ENCODE data around the gene RGSL1. TPM values are rescaled to one million over a fixed set of nuclear protein-coding genes. Genes with fewer than 3 reads are reported as not detected.
A peak's percentile ranks its signal among the peaks of the same experiment; 100 is the strongest.

RGSL1 gene
- total RNA-seq, 2 donors from 2014 or later = not detected

GRCh38 chr1:182408435-182409075, 41.4 kb upstream of the RGSL1 start:
- Mint-ChIP-seq H3K4me3 (no peak overlapping the region), H3K36me3 (ENCODE audit: low read depth) (no peaks in the 10 kb centered on the region), H3K27ac (no peak overlapping the region), H3K4me1 (peaks cover 6% of the 10 kb centered on the region), H3K9me3 (peaks cover 8% of the 10 kb centered on the region), H3K27me3 (ENCODE audit: insufficient read depth) (no peaks in the 10 kb centered on the region)
- Histone ChIP-seq H3K27me3 (ENCODE audit: control insufficient read depth, insufficient read depth, low read length, poor library complexity, severe bottlenecking) (no peaks in the 10 kb centered on the region), H3K9ac (ENCODE audit: extremely low read depth, low read length, poor library complexity, severe bottlenecking) (no peak overlapping the region), H3K9me3 (ENCODE audit: control insufficient read depth, low read length) (peaks cover 6% of the 10 kb centered on the region), H3K4me1 (ENCODE audit: control insufficient read depth, insufficient read depth, low read length) (no peaks in the 10 kb centered on the region), H3K27ac (ENCODE audit: low read depth, low read length) (no peak overlapping the region), H3K4me3 (ENCODE audit: low read length) (no peak overlapping the region), H3K36me3 (ENCODE audit: control insufficient read depth, insufficient read depth, low read length) (no peaks in the 10 kb centered on the region)
- WGBS, 2 experiments (ENCODE audit: insufficient coverage in 1 of 2, insufficient read length in 1 of 2) = 84 to 100% methylated on average over 1 to 3 of the region's 3 CpGs
- DNase-seq = no peak
- peak; percentile 48 for TF ChIP-seq CTCF (conservative IDR thresholded peaks at IDR 0.05)

- H3K4me1 Mint-ChIP-seq = peaks cover 6% of the 10 kb centered on the region
- peaks cover 8% of the 10 kb centered on the region for H3K9me3 Mint-ChIP-seq
- no peaks in the 10 kb centered on the region for H3K36me3 Mint-ChIP-seq (ENCODE audit: low read depth)
- TF ChIP-seq CTCF (conservative IDR thresholded peaks at IDR 0.05) = peak; percentile 47
- no peak overlapping the region for H3K27ac ChIP-seq (ENCODE audit: low read depth, low read length)
- H3K36me3 ChIP-seq (ENCODE audit: control insufficient read depth, insufficient read depth, low read length) = no peaks in the 10 kb centered on the region
- H3K27me3 Mint-ChIP-seq (ENCODE audit: insufficient read depth) = no peaks in the 10 kb centered on the region
- no peaks in the 10 kb centered on the region for H3K27me3 ChIP-seq (ENCODE audit: control insufficient read depth, insufficient read depth, low read length, poor library complexity, severe bottlenecking)
- no peak overlapping the region for H3K9ac ChIP-seq (ENCODE audit: extremely low read depth, low read length, poor library complexity, severe bottlenecking)
- H3K4me1 ChIP-seq (ENCODE audit: control insufficient read depth, insufficient read depth, low read length) = no peaks in the 10 kb centered on the region
- no peak overlapping the region for H3K27ac Mint-ChIP-seq
- DNase-seq = no peak
- peaks cover 6% of the 10 kb centered on the region for H3K9me3 ChIP-seq (ENCODE audit: control insufficient read depth, low read length)
- H3K4me3 Mint-ChIP-seq = no peak overlapping the region
- 83 to 85% methylated on average over 1 to 4 of the region's 4 CpGs for WGBS, 2 experiments (ENCODE audit: insufficient coverage in 1 of 2, insufficient read length in 1 of 2)
- no peak overlapping the region for H3K4me3 ChIP-seq (ENCODE audit: low read length)
Measured at GRCh38 chr1:182410138-182410537, 39.8 kb upstream of the RGSL1 start.

- no peak for TF ChIP-seq CTCF (conservative IDR thresholded peaks at IDR 0.05)
Measured at GRCh38 chr1:182410620-182411273, 39.2 kb upstream of the RGSL1 start.

More at GRCh38 chr1:182410620-182411273, 39.2 kb upstream of the RGSL1 start:
- DNase-seq = no peak
- 94 to 100% methylated on average over 1 of the region's 1 CpG for WGBS, 2 experiments (ENCODE audit: insufficient coverage in 1 of 2, insufficient read length in 1 of 2)
- peaks cover 6% of the 10 kb centered on the region for H3K9me3 ChIP-seq (ENCODE audit: control insufficient read depth, low read length)
- Mint-ChIP-seq H3K36me3 (ENCODE audit: low read depth) (no peaks in the 10 kb centered on the region), H3K9me3 (peaks cover 2% of the 10 kb centered on the region), H3K4me3 (no peak overlapping the region), H3K4me1 (peaks cover 6% of the 10 kb centered on the region), H3K27ac (no peak overlapping the region), H3K27me3 (ENCODE audit: insufficient read depth) (no peaks in the 10 kb centered on the region)
- H3K4me1 ChIP-seq (ENCODE audit: control insufficient read depth, insufficient read depth, low read length) = no peaks in the 10 kb centered on the region
- no peaks in the 10 kb centered on the region for H3K27me3 ChIP-seq (ENCODE audit: control insufficient read depth, insufficient read depth, low read length, poor library complexity, severe bottlenecking)
- H3K4me3 ChIP-seq (ENCODE audit: low read length) = no peak overlapping the region
- no peak overlapping the region for H3K9ac ChIP-seq (ENCODE audit: extremely low read depth, low read length, poor library complexity, severe bottlenecking)
- no peaks in the 10 kb centered on the region for H3K36me3 ChIP-seq (ENCODE audit: control insufficient read depth, insufficient read depth, low read length)
- no peak overlapping the region for H3K27ac ChIP-seq (ENCODE audit: low read depth, low read length)
